HEK293T (cell line): ENCODE measurements around the gene ARIH2.

ENCODE experiments used
- NFRKB ChIP-seq: fragments of 450-650 bp; IDR thresholded peaks from 2 replicates; pipeline ENCODE4 v1.6.1; 2016; ENCODE audit warnings: mild to moderate bottlenecking, moderate library complexity
- ZNF384 ChIP-seq: fragments of 450-650 bp; IDR thresholded peaks from 2 replicates; pipeline ENCODE4 v1.6.1; 2016

DNA sequence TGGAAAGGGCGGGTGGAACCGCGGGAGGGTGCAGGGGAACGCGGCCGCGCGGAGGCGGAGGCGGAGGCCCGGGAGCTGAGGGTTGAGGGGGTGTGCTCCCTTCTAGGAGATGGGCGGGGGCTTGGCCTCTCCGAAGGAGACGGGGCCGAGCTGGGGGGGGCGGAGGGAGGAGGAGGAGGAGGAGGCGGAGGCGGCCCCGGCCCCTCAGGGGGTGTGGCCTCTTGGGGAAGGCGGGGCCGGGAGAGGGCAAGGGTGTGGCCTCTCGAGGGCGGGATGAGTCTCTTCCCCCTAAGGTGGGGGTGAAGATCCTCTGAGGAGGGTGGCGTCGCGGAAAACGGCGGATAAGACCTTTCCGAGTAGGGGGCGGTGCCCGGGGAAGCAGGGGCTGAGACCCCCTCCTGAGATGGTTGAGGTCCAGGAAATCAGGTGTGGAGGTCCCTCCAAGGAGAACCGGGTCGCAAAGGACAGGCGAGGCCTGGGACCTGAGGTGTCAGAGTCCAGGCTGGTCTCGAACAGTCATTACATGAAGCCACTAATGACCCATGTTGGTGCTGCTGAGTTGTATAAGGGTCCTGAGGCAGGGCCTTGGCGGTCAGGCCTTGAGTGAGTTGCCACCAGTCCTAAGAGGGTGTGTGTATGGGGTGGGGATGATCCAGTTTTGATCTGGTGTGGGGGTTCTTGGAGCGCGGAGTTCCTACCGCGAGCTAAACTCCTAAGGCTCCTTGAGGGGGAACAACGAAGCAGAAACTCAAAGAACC, 89.3 kb downstream of the ARIH2 start:
- TF ChIP-seq NFRKB: no peak
- no peak for TF ChIP-seq ZNF384
